ENCODE data around the gene FBXL7. TPM values are rescaled to one million over a fixed set of nuclear protein-coding genes. Genes with fewer than 3 reads are reported as not detected.

Gene FBXL7
- total and polyA plus RNA-seq, 2 of the 8 experiments (the other 6 are each of a cell fraction or from before 2014, with no cell fraction given) = 17.7 to 17.8 TPM

- TF ChIP-seq, protein P1, sequence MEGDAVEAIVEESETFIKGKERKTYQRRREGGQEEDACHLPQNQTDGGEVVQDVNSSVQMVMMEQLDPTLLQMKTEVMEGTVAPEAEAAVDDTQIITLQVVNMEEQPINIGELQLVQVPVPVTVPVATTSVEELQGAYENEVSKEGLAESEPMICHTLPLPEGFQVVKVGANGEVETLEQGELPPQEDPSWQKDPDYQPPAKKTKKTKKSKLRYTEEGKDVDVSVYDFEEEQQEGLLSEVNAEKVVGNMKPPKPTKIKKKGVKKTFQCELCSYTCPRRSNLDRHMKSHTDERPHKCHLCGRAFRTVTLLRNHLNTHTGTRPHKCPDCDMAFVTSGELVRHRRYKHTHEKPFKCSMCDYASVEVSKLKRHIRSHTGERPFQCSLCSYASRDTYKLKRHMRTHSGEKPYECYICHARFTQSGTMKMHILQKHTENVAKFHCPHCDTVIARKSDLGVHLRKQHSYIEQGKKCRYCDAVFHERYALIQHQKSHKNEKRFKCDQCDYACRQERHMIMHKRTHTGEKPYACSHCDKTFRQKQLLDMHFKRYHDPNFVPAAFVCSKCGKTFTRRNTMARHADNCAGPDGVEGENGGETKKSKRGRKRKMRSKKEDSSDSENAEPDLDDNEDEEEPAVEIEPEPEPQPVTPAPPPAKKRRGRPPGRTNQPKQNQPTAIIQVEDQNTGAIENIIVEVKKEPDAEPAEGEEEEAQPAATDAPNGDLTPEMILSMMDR (IDR thresholded peaks at IDR 0.05; ENCODE audit: control extremely low read depth in 1 of 3, insufficient read depth in 1 of 3, low read depth in 1 of 3, low read length in 3 of 3) = no peak
- TF ChIP-seq KDM4A (IDR thresholded peaks at IDR 0.05; ENCODE audit: low read depth, low read length, severe bottlenecking) (no peak), BRCA1 (IDR thresholded peaks at IDR 0.05; ENCODE audit: low read depth, low read length) (no peak), SIX5 (IDR thresholded peaks at IDR 0.05; ENCODE audit: low read depth, low read length) (no peak), BACH1 (IDR thresholded peaks at IDR 0.05; ENCODE audit: low read length) (no peak)
These were observed 262.7 kb downstream of the FBXL7 start (continued) for GRCh38 chr5:15762668-15763067.

Data from H1 (cell line).